Esophagus muscularis mucosa (tissue), 4 donors: ENCODE data around the gene ATIC.
A peak's percentile ranks its signal among the peaks of the same experiment; 100 is the strongest.

ENCODE experiments used
- EP300 ChIP-seq: sonication (generic); formaldehyde crosslinking; IDR thresholded peaks from one replicate; pipeline ENCODE4 v1.6.1; 2017; ENCODE audit warnings: antibody characterized with exemption
- POLR2A ChIP-seq: fragments of 450-650 bp; IDR thresholded peaks from one replicate; pipeline ENCODE4 v1.6.1; 2017; ENCODE audit warnings: antibody characterized with exemption, moderate library complexity, mild to moderate bottlenecking, low read depth
- POLR2AphosphoS5 ChIP-seq, 2 donors: sonication (generic); formaldehyde crosslinking; IDR thresholded peaks; one replicate each; pipeline ENCODE4 v1.6.1; 2017; ENCODE audit warnings: antibody characterized with exemption in 2 of 2
- TF ChIP-seq, protein P1 (sequence below), 3 experiments: fragments of 200-600 bp in 2 of 3; fragments of 450-650 bp in 1 of 3; sonication (generic) in 2 of 3; IDR thresholded peaks; one replicate each; pipeline ENCODE4 v1.5.1; 2017 to 2019; ENCODE audit warnings: antibody characterized with exemption in 3 of 3, mild to moderate bottlenecking in 2 of 3, moderate library complexity in 1 of 3

DNA sequence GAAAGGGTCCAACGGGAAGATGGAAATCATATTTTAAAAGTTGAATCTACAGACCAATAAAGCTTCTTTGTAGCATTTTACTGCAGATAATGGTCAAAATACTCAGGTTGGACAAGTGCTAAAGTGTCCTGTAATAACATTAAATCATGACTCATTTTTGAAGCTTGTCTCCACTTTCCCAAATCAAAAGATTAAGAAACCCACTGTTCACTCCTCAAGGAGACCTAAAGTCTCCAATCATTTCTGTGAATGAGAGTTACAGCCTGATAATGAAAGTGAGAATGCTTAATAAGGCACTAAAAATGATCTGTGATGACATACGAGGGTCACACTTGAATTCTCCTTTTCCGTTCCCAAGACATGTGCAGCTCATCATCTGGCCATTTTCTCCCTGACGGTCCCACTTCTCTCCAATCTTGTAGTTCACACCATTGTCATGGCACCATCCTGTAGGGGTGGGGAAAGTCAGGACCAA lies 53.4 kb downstream of the ATIC start:
- TF ChIP-seq, protein P1, sequence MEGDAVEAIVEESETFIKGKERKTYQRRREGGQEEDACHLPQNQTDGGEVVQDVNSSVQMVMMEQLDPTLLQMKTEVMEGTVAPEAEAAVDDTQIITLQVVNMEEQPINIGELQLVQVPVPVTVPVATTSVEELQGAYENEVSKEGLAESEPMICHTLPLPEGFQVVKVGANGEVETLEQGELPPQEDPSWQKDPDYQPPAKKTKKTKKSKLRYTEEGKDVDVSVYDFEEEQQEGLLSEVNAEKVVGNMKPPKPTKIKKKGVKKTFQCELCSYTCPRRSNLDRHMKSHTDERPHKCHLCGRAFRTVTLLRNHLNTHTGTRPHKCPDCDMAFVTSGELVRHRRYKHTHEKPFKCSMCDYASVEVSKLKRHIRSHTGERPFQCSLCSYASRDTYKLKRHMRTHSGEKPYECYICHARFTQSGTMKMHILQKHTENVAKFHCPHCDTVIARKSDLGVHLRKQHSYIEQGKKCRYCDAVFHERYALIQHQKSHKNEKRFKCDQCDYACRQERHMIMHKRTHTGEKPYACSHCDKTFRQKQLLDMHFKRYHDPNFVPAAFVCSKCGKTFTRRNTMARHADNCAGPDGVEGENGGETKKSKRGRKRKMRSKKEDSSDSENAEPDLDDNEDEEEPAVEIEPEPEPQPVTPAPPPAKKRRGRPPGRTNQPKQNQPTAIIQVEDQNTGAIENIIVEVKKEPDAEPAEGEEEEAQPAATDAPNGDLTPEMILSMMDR (IDR thresholded peaks at IDR 0.05) = no peak
- TF ChIP-seq POLR2A (no peak), POLR2AphosphoS5 (IDR thresholded peaks at IDR 0.05) (peak in 1 of 2 donors; percentile 2), EP300 (no peak)
